ENCODE data around the gene PLEKHG2. TPM values are rescaled to one million over a fixed set of nuclear protein-coding genes. Genes with fewer than 3 reads are reported as not detected.

The PLEKHG2 gene
- total and polyA plus RNA-seq, 7 experiments from 2014 or later, result 2.6 to 205 (median 21.7) TPM

GRCh38 chr19:39471756-39472536 is 59.5 kb downstream of the PLEKHG2 start:
- H3K27me3 ChIP-seq (ENCODE audit: control insufficient read depth in 2 of 2, insufficient read depth in 2 of 2, low read length in 2 of 2), result no peaks in the 10 kb centered on the region
- H3K4me3 ChIP-seq (ENCODE audit: low read length), result no peak overlapping the region
- Mint-ChIP-seq H3K9me3 (peaks cover 0 to 1% (median 0%) of the 10 kb centered on the region in 11 donors), H3K4me3 (peak overlapping the region in 1 of 10 donors; percentile 23), H3K27ac (peak overlapping the region in 4 of 9 donors; percentile 8 to 30 (median 20)), H3K36me3 (peaks cover 15 to 58% (median 28%) of the 10 kb centered on the region in 5 donors), H3K4me1 (peaks cover 0 to 11% (median 8%) of the 10 kb centered on the region in 7 donors), H3K27me3 (no peaks in the 10 kb centered on the region)
- no peak for ATAC-seq
- CTCF ChIA-PET, result interaction anchor here (0.5 to 0.6 kb wide), 2 partner anchors 11 to 31 kb away, joined by 3 read pairs; no protein-coding TSS in a partner anchor
- no peaks in the 10 kb centered on the region for H3K9me3 ChIP-seq (ENCODE audit: control insufficient read depth in 2 of 3, low read length in 3 of 3)
- no peak for DNase-seq
- intact Hi-C loops (cut with micrococcal nuclease), result no loop called here
- peaks cover 37 to 97% (median 49%) of the 10 kb centered on the region in 3 experiments for H3K36me3 ChIP-seq (ENCODE audit: control insufficient read depth in 2 of 3, insufficient read depth in 3 of 3, low read length in 3 of 3)
- H3K27ac ChIP-seq (ENCODE audit: low read depth, low read length), result no peak overlapping the region
- POLR2A ChIA-PET, result interaction anchor here (1.7 kb wide), 2 partner anchors 9 to 27 kb away, joined by 4 to 5 read pairs; partner anchors contain the start of genes SUPT5H and TIMM50
- H3K4me1 ChIP-seq (ENCODE audit: control insufficient read depth in 2 of 2, insufficient read depth in 2 of 2, low read length in 2 of 2), result no peaks in the 10 kb centered on the region

GRCh38 chr19:39472746-39473442 is 60.4 kb downstream of the PLEKHG2 start:
- Histone ChIP-seq H3K4me3 (ENCODE audit: low read length) (no peak overlapping the region), H3K27me3 (ENCODE audit: control insufficient read depth in 2 of 2, insufficient read depth in 2 of 2, low read length in 2 of 2) (no peaks in the 10 kb centered on the region), H3K36me3 (ENCODE audit: control insufficient read depth in 2 of 3, insufficient read depth in 3 of 3, low read length in 3 of 3) (peaks cover 37 to 88% (median 43%) of the 10 kb centered on the region in 3 experiments), H3K27ac (ENCODE audit: low read depth, low read length) (no peak overlapping the region), H3K4me1 (ENCODE audit: control insufficient read depth in 2 of 2, insufficient read depth in 2 of 2, low read length in 2 of 2) (no peaks in the 10 kb centered on the region), H3K9me3 (ENCODE audit: control insufficient read depth in 2 of 3, low read length in 3 of 3) (no peaks in the 10 kb centered on the region)
- CTCF ChIA-PET, result interaction anchor here (1.5 to 3.9 kb wide), 3 partner anchors 61 to 199 kb away, joined by 3 to 21 read pairs (median 11); partner anchors contain the start of genes MED29 and PAF1
- Mint-ChIP-seq H3K4me1 (peaks cover 0 to 11% (median 8%) of the 10 kb centered on the region in 7 donors), H3K36me3 (peaks cover 15 to 52% (median 28%) of the 10 kb centered on the region in 5 donors), H3K9me3 (peaks cover 0 to 1% (median 0%) of the 10 kb centered on the region in 11 donors), H3K27me3 (no peaks in the 10 kb centered on the region), H3K4me3 (no peak overlapping the region), H3K27ac (peak overlapping the region in 2 of 9 donors; percentile 14 to 30)
- DNase-seq, result no peak
- POLR2A ChIA-PET, result interaction anchor here (1.7 kb wide), 1 partner anchor 28 kb away, joined by 5 read pairs; the partner anchor contains the start of gene SUPT5H
- intact Hi-C loops (cut with micrococcal nuclease), result no loop called here
- ATAC-seq, result no peak

GRCh38 chr19:39473443-39473960 is 61.0 kb downstream of the PLEKHG2 start:
- Histone ChIP-seq H3K9me3 (ENCODE audit: control insufficient read depth in 2 of 3, low read length in 3 of 3) (no peaks in the 10 kb centered on the region), H3K36me3 (ENCODE audit: control insufficient read depth in 2 of 3, insufficient read depth in 3 of 3, low read length in 3 of 3) (peaks cover 32 to 82% (median 42%) of the 10 kb centered on the region in 3 experiments), H3K27me3 (ENCODE audit: control insufficient read depth in 2 of 2, insufficient read depth in 2 of 2, low read length in 2 of 2) (no peaks in the 10 kb centered on the region), H3K4me3 (ENCODE audit: low read length) (no peak overlapping the region), H3K4me1 (ENCODE audit: control insufficient read depth in 2 of 2, insufficient read depth in 2 of 2, low read length in 2 of 2) (no peaks in the 10 kb centered on the region), H3K27ac (ENCODE audit: low read depth, low read length) (no peak overlapping the region)
- ChIA-PET CTCF (interaction anchor here (0.9 to 3.9 kb wide), 9 partner anchors 8 to 199 kb away, joined by 3 to 21 read pairs (median 4); partner anchors contain the start of genes MED29 and PAF1), POLR2A (interaction anchor here (0.8 to 1.3 kb wide), 2 partner anchors 28 to 82 kb away, joined by 3 read pairs; partner anchors contain the start of genes MED29, PAF1 and SUPT5H)
- Mint-ChIP-seq H3K4me3 (no peak overlapping the region), H3K36me3 (peaks cover 15 to 47% (median 28%) of the 10 kb centered on the region in 5 donors), H3K27ac (peak overlapping the region in 2 of 9 donors; percentile 32 to 59), H3K4me1 (peaks cover 0 to 11% (median 8%) of the 10 kb centered on the region in 7 donors), H3K27me3 (no peaks in the 10 kb centered on the region), H3K9me3 (peaks cover 0 to 1% (median 0%) of the 10 kb centered on the region in 11 donors)
- intact Hi-C loops (cut with micrococcal nuclease), result no loop called here
- ATAC-seq (no peak), DNase-seq (no peak)

GRCh38 chr19:39474139-39474620 is 61.7 kb downstream of the PLEKHG2 start:
- no peak overlapping the region for H3K4me3 Mint-ChIP-seq
- DNase-seq (peak; percentile 64 to 80 (median 73)), ATAC-seq (peak; percentile 88)
- Histone ChIP-seq H3K4me3 (ENCODE audit: low read length) (no peak overlapping the region), H3K27ac (ENCODE audit: low read depth, low read length) (no peak overlapping the region), H3K36me3 (ENCODE audit: control insufficient read depth in 2 of 3, insufficient read depth in 3 of 3, low read length in 3 of 3) (peaks cover 27 to 75% (median 35%) of the 10 kb centered on the region in 3 experiments), H3K4me1 (ENCODE audit: control insufficient read depth in 2 of 2, insufficient read depth in 2 of 2, low read length in 2 of 2) (no peaks in the 10 kb centered on the region), H3K9me3 (ENCODE audit: control insufficient read depth in 2 of 3, low read length in 3 of 3) (no peaks in the 10 kb centered on the region), H3K27me3 (ENCODE audit: control insufficient read depth in 2 of 2, insufficient read depth in 2 of 2, low read length in 2 of 2) (no peaks in the 10 kb centered on the region)
- no peaks in the 10 kb centered on the region for H3K27me3 Mint-ChIP-seq
- ChIA-PET CTCF (interaction anchor here (0.6 to 3.9 kb wide), 15 partner anchors 9 to 198 kb away, joined by 3 to 21 read pairs (median 3); partner anchors contain the start of genes MED29 and PAF1), POLR2A (interaction anchor here (0.6 to 1.3 kb wide), 3 partner anchors 21 to 83 kb away, joined by 3 read pairs; partner anchors contain the start of genes MED29, PAF1 and SUPT5H)
- H3K9me3 Mint-ChIP-seq, result peaks cover 0 to 1% (median 0%) of the 10 kb centered on the region in 11 donors
- intact Hi-C loops (cut with micrococcal nuclease), result loop anchor here (1.0 kb wide), 2 partner anchors 58 to 198 kb away; partner anchors contain the start of gene EID2B (in 2 of the 2)
- peaks cover 12 to 40% (median 27%) of the 10 kb centered on the region in 5 donors for H3K36me3 Mint-ChIP-seq
- H3K4me1 Mint-ChIP-seq, result peaks cover 0 to 11% (median 8%) of the 10 kb centered on the region in 7 donors
- H3K27ac Mint-ChIP-seq, result peak overlapping the region in 4 of 9 donors; percentile 8 to 59 (median 28)

GRCh38 chr19:39475748-39476147 is 63.3 kb downstream of the PLEKHG2 start:
- DNase-seq (no peak), ATAC-seq (no peak)
- Mint-ChIP-seq H3K4me1 (peaks cover 11 to 17% (median 14%) of the 10 kb centered on the region in 7 donors), H3K9me3 (peaks cover 0 to 1% (median 0%) of the 10 kb centered on the region in 11 donors), H3K4me3 (no peak overlapping the region), H3K27ac (peak overlapping the region in 1 of 9 donors; percentile 47), H3K36me3 (peaks cover 7 to 28% (median 18%) of the 10 kb centered on the region in 5 donors), H3K27me3 (no peaks in the 10 kb centered on the region)
- H3K27ac ChIP-seq (ENCODE audit: low read depth, low read length), result no peak overlapping the region
- no peaks in the 10 kb centered on the region for H3K9me3 ChIP-seq (ENCODE audit: control insufficient read depth in 2 of 3, low read length in 3 of 3)
- intact Hi-C loops (cut with micrococcal nuclease), result no loop called here
- H3K4me3 ChIP-seq (ENCODE audit: low read length), result no peak overlapping the region
- ChIA-PET CTCF (interaction anchor here (0.7 to 3.9 kb wide), 6 partner anchors 12 to 379 kb away, joined by 3 to 21 read pairs (median 4); partner anchors contain the start of gene EID2B), POLR2A (interaction anchor here (1.3 kb wide), 1 partner anchor 31 kb away, joined by 4 read pairs; the partner anchor contains the start of gene SUPT5H)
- no peaks in the 10 kb centered on the region for H3K27me3 ChIP-seq (ENCODE audit: control insufficient read depth in 2 of 2, insufficient read depth in 2 of 2, low read length in 2 of 2)
- no peaks in the 10 kb centered on the region for H3K4me1 ChIP-seq (ENCODE audit: control insufficient read depth in 2 of 2, insufficient read depth in 2 of 2, low read length in 2 of 2)
- H3K36me3 ChIP-seq (ENCODE audit: control insufficient read depth in 2 of 3, insufficient read depth in 3 of 3, low read length in 3 of 3), result peaks cover 23 to 61% (median 25%) of the 10 kb centered on the region in 3 experiments

Measured in naive thymus-derived CD4-positive, alpha-beta T cell (primary cell).